Neural progenitor cell (in vitro differentiated cells): ENCODE results near the gene LPIN1. TPM values are rescaled to one million over a fixed set of nuclear protein-coding genes. Genes with fewer than 3 reads are reported as not detected.

Experiments
- DNase-seq: peaks from one replicate; pipeline ENCODE4 v3.0.0-alpha.2; 2016; ENCODE audit warnings: low spot score
- H2AFZ ChIP-seq: fragments of 200-600 bp; sonication (generic); replicated peaks from 2 replicates; pipeline ENCODE4 v1.6.1; 2016; ENCODE audit warnings: antibody characterized with exemption
- H3F3A ChIP-seq: fragments of 200-600 bp; sonication (generic); 2 replicates; pipeline ENCODE4 v1.6.1; 2016; ENCODE audit warnings: antibody characterized with exemption, low read depth
- H3K27ac ChIP-seq: fragments of 200-600 bp; sonication (generic); 2 replicates; pipeline ENCODE4 v1.5.1; 2016; ENCODE audit warnings: mild to moderate bottlenecking
- H3K27me3 ChIP-seq: fragments of 200-600 bp; sonication (generic); 2 replicates; pipeline ENCODE4 v1.6.1; 2016; ENCODE audit warnings: mild to moderate bottlenecking, moderate library complexity
- H3K36me3 ChIP-seq: fragments of 200-600 bp; sonication (generic); 2 replicates; pipeline ENCODE4 v1.5.1; 2016
- H3K4me1 ChIP-seq: fragments of 200-600 bp; sonication (generic); 2 replicates; pipeline ENCODE4 v1.6.1; 2016; ENCODE audit warnings: mixed run types
- H3K4me2 ChIP-seq: fragments of 200-600 bp; sonication (generic); 2 replicates; pipeline ENCODE4 v1.6.1; 2016
- H3K4me3 ChIP-seq: fragments of 200-600 bp; sonication (generic); 2 replicates; pipeline ENCODE4 v1.5.1; 2016
- H3K79me2 ChIP-seq: fragments of 200-600 bp; sonication (generic); 2 replicates; pipeline ENCODE4 v1.6.1; 2016; ENCODE audit warnings: low read depth
- H3K9ac ChIP-seq: fragments of 200-600 bp; sonication (generic); 2 replicates; pipeline ENCODE4 v1.6.1; 2016
- H3K9me3 ChIP-seq: fragments of 200-600 bp; sonication (generic); 2 replicates; pipeline ENCODE4 v1.5.1; 2016; ENCODE audit warnings: low read depth
- H4K20me1 ChIP-seq: fragments of 200-600 bp; sonication (generic); 2 replicates; pipeline ENCODE4 v1.6.1; 2016; ENCODE audit warnings: low read depth
- H3K27ac Mint-ChIP-seq: 3 replicates; pipeline ENCODE4 v1.8.0; 2021; ENCODE audit warnings: mixed read lengths
- H3K27me3 Mint-ChIP-seq: 2 replicates; pipeline ENCODE4 v1.8.0; 2022; ENCODE audit warnings: low read depth, mild to moderate bottlenecking, inconsistent platforms, moderate library complexity, mixed read lengths; ENCODE audit not compliant: insufficient read depth
- H3K36me3 Mint-ChIP-seq: 3 replicates; pipeline ENCODE4 v1.8.0; 2021; ENCODE audit warnings: mixed read lengths
- H3K4me1 Mint-ChIP-seq: 3 replicates; pipeline ENCODE4 v1.8.0; 2021; ENCODE audit warnings: mixed read lengths
- H3K4me3 Mint-ChIP-seq: 3 replicates; pipeline ENCODE4 v1.8.0; 2021; ENCODE audit warnings: mild to moderate bottlenecking, moderate library complexity, mixed read lengths
- H3K9me3 Mint-ChIP-seq: 3 replicates; pipeline ENCODE4 v1.8.0; 2020; ENCODE audit warnings: mixed read lengths
- EZH2 ChIP-seq: fragments of 200-600 bp; sonication (generic); IDR thresholded peaks from 2 replicates; pipeline ENCODE4 v1.6.1; 2017; ENCODE audit warnings: antibody characterized with exemption, mild to moderate bottlenecking, moderate library complexity
- EZH2phosphoT487 ChIP-seq: fragments of 200-600 bp; sonication (generic); IDR thresholded peaks from 2 replicates; pipeline ENCODE4 v1.6.1; 2017; ENCODE audit warnings: antibody characterized with exemption
- total RNA-seq: library from RNA; depleted of rRNA; stranded (reverse); fragments of >200 nt; gene quantifications from 2 replicates; pipeline ENCODE4 v1.2.3, GENCODE V29; 2015; ENCODE audit warnings: low replicate concordance
- TF ChIP-seq, protein P1 (sequence below): fragments of 200-600 bp; sonication (generic); IDR thresholded peaks from 2 replicates; pipeline ENCODE4 v1.5.1; 2017; ENCODE audit warnings: antibody characterized with exemption, mild to moderate bottlenecking

The LPIN1 gene
- total RNA-seq, 1 donor from 2014 or later = 18.0 TPM

DNA sequence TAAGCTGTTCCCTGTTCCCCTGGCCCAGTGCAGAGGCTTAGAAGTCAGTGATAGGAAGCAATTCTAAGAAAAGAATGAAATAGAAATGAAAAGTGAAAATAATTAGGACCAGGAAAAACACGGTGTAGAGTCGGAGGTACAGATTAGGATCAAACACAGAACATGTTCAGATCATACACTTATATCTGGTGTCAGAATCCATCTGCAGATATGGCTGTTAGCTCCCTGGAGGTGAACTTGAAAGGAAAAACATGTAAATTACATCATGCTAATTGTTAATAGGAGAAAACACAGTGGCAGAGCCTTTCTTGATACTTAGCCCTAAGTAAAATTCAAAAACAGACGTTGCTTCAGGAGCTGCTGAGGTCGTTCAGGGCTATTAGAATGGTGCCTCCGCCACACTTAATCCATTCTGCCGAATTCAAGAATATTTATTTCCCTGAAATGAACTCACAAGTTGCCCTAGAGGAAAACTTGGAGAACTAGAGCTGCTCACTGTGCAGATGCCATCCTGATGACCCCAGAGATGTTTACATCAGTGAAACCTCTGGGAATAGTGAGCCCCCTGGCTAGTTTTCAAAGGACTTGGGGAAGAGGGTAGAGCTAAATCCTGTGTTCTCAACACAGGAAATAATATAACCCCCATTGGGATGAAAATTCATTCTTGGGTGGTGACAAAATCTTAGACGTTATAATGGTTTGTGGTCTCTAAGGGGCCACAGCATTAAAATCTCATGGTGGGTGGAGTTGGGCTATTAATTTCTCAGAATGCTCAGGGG lies 27.5 kb downstream of the LPIN1 start:
- Histone ChIP-seq H3K27me3 (no peaks in the 10 kb centered on the region), H3K4me3 (no peak overlapping the region), H4K20me1 (no peaks in the 10 kb centered on the region), H3K4me2 (no peak overlapping the region), H3K36me3 (peaks cover 6% of the 10 kb centered on the region), H2AFZ (no peak overlapping the region), H3K9me3 (no peaks in the 10 kb centered on the region), H3F3A (no peaks in the 10 kb centered on the region), H3K79me2 (no peaks in the 10 kb centered on the region), H3K4me1 (peaks cover 3% of the 10 kb centered on the region), H3K9ac (no peak overlapping the region), H3K27ac (no peak overlapping the region)
- Mint-ChIP-seq H3K4me3 (no peak overlapping the region), H3K27ac (no peak overlapping the region), H3K36me3 (peaks cover 35% of the 10 kb centered on the region), H3K4me1 (peaks cover 5% of the 10 kb centered on the region), H3K9me3 (no peaks in the 10 kb centered on the region), H3K27me3 (peaks cover 2% of the 10 kb centered on the region)
- DNase-seq = no peak
- TF ChIP-seq EZH2phosphoT487 (no peak), EZH2 (no peak)
- TF ChIP-seq, protein P1, sequence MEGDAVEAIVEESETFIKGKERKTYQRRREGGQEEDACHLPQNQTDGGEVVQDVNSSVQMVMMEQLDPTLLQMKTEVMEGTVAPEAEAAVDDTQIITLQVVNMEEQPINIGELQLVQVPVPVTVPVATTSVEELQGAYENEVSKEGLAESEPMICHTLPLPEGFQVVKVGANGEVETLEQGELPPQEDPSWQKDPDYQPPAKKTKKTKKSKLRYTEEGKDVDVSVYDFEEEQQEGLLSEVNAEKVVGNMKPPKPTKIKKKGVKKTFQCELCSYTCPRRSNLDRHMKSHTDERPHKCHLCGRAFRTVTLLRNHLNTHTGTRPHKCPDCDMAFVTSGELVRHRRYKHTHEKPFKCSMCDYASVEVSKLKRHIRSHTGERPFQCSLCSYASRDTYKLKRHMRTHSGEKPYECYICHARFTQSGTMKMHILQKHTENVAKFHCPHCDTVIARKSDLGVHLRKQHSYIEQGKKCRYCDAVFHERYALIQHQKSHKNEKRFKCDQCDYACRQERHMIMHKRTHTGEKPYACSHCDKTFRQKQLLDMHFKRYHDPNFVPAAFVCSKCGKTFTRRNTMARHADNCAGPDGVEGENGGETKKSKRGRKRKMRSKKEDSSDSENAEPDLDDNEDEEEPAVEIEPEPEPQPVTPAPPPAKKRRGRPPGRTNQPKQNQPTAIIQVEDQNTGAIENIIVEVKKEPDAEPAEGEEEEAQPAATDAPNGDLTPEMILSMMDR = no peak

DNA sequence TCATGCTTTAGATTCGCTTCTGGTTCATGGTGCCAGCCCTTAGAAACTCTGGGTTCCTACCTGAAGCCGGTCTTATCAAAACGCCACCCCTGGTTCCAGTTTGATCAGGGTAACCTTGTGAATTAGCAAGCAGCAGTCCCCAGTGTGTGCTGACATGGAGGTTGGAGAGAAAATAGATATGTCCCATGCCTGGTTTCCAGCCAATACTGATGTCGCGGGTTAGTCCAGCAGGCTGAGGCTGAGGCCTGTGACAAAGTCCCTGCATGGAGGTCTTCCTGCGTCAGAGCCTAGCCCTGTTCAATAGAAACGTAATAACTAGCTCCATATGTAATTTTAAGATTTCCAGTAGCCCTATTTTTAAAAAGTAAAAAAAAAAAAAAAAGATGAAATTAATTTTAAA lies 28.2 kb downstream of the LPIN1 start:
- peaks cover 2% of the 10 kb centered on the region for H3K27me3 Mint-ChIP-seq
- H3K4me3 ChIP-seq = no peak overlapping the region
- peaks cover 4% of the 10 kb centered on the region for H4K20me1 ChIP-seq

DNA sequence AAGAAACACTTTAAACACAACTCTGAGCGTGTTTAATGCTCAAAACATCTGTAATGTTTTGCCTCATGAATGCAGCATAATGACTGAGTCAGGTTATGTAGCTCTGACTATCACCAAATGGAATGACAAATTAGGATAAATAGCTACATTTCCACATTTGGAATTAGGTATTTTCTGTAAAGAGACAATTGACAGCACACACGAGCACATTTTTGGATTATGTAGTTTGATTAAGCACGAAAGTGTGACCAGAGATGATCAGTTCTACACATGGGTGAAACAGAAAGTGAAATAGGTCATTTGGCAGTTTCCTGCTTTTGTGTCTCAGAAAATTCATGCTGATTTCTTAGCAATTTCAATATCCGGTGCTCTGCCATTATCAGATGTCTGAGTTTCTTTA lies 29.0 kb downstream of the LPIN1 start:
- no peak overlapping the region for H3K4me2 ChIP-seq
- peaks cover 43% of the 10 kb centered on the region for H3K36me3 Mint-ChIP-seq

More for the DNA sequence above, 28.2 kb downstream of the LPIN1 start:
- H3K36me3 Mint-ChIP-seq = peaks cover 38% of the 10 kb centered on the region
- no peak for DNase-seq
- no peak overlapping the region for H3K27ac Mint-ChIP-seq
- Histone ChIP-seq H3F3A (no peaks in the 10 kb centered on the region), H3K27me3 (no peaks in the 10 kb centered on the region), H3K36me3 (peaks cover 6% of the 10 kb centered on the region), H3K4me2 (no peak overlapping the region), H3K79me2 (no peaks in the 10 kb centered on the region), H3K9me3 (no peaks in the 10 kb centered on the region), H3K27ac (no peak overlapping the region), H3K9ac (no peak overlapping the region), H2AFZ (no peak overlapping the region), H3K4me1 (peaks cover 4% of the 10 kb centered on the region)
- no peaks in the 10 kb centered on the region for H3K9me3 Mint-ChIP-seq
- TF ChIP-seq EZH2 (no peak), EZH2phosphoT487 (no peak)
- TF ChIP-seq, protein P1 = no peak
- peaks cover 7% of the 10 kb centered on the region for H3K4me1 Mint-ChIP-seq
- H3K4me3 Mint-ChIP-seq = no peak overlapping the region

More for the DNA sequence above, 29.0 kb downstream of the LPIN1 start:
- H3K27ac ChIP-seq = no peak overlapping the region
- TF ChIP-seq, protein P1 = no peak
- TF ChIP-seq EZH2 = no peak
- no peak for TF ChIP-seq EZH2phosphoT487
- Mint-ChIP-seq H3K4me3 (no peak overlapping the region), H3K9me3 (no peaks in the 10 kb centered on the region), H3K27ac (no peak overlapping the region), H3K4me1 (peaks cover 7% of the 10 kb centered on the region), H3K27me3 (peaks cover 2% of the 10 kb centered on the region)
- H3F3A ChIP-seq = no peaks in the 10 kb centered on the region
- H2AFZ ChIP-seq = no peak overlapping the region
- H3K36me3 ChIP-seq = peaks cover 6% of the 10 kb centered on the region
- H3K9me3 ChIP-seq = no peaks in the 10 kb centered on the region
- H3K4me1 ChIP-seq = peaks cover 4% of the 10 kb centered on the region
- H3K79me2 ChIP-seq = no peaks in the 10 kb centered on the region
- H3K27me3 ChIP-seq = no peaks in the 10 kb centered on the region
- H4K20me1 ChIP-seq = peaks cover 4% of the 10 kb centered on the region
- no peak overlapping the region for H3K9ac ChIP-seq
- no peak overlapping the region for H3K4me3 ChIP-seq
- DNase-seq = no peak
